Spleen (tissue), 11 donors: ENCODE data around the gene MASP2. TPM values are rescaled to one million over a fixed set of nuclear protein-coding genes. Genes with fewer than 3 reads are reported as not detected.
"Not testable (repeated sequence)": the region's sequence is repeated elsewhere in the genome, so short reads cannot be mapped to it uniquely, and the experiment has no call there.

Experiments used
- DNase-seq: peaks from one replicate; pipeline ENCODE4 v3.0.0-alpha.2; 2020
- H3K27ac ChIP-seq, 8 donors: fragments of 200-600 bp; sonication (generic) in 7 of 8; 1 replicate in 4 of 8; 2 replicates in 4 of 8; pipeline versions ENCODE4 v1.5.0 to v1.8.0; 2016 to 2021; ENCODE audit warnings: inconsistent platforms in 4 of 8, mild to moderate bottlenecking in 4 of 8, moderate library complexity in 1 of 8
- H3K27me3 ChIP-seq, 7 donors: fragments of 200-600 bp; sonication (generic) in 6 of 7; replicated peaks in 1 of 7; 1 replicate in 4 of 7; 2 replicates in 3 of 7; pipeline versions ENCODE4 v1.5.0 to v1.8.0; 2016 to 2021; ENCODE audit warnings: inconsistent platforms in 3 of 7, mild to moderate bottlenecking in 1 of 7
- H3K36me3 ChIP-seq, 6 donors: fragments of 200-600 bp; sonication (generic) in 5 of 6; 1 replicate in 4 of 6; 2 replicates in 2 of 6; pipeline versions ENCODE4 v1.5.0 to v1.8.0; 2016 to 2021; ENCODE audit warnings: inconsistent platforms in 2 of 6
- H3K4me1 ChIP-seq, 6 donors: fragments of 200-600 bp; sonication (generic) in 5 of 6; 1 replicate in 3 of 6; 2 replicates in 3 of 6; pipeline versions ENCODE4 v1.5.0 to v1.8.0; 2016 to 2021; ENCODE audit warnings: inconsistent platforms in 3 of 6
- H3K4me3 ChIP-seq, 8 donors: fragments of 200-600 bp; sonication (generic) in 7 of 8; 1 replicate in 4 of 8; 2 replicates in 4 of 8; pipeline versions ENCODE4 v1.5.0 to v1.8.0; 2016 to 2021; ENCODE audit warnings: inconsistent platforms in 4 of 8, mild to moderate bottlenecking in 4 of 8, moderate library complexity in 2 of 8
- H3K9me3 ChIP-seq, 8 donors: fragments of 200-600 bp; sonication (generic) in 7 of 8; 1 replicate in 4 of 8; 2 replicates in 4 of 8; pipeline versions ENCODE4 v1.5.0 to v1.8.0; 2016 to 2021; ENCODE audit warnings: inconsistent platforms in 4 of 8
- CTCF ChIP-seq, 11 experiments: fragments of 200-600 bp in 7 of 11; fragments of 450-650 bp in 4 of 11; sonication (generic) in 4 of 11; IDR thresholded peaks in 8 of 11; conservative IDR thresholded peaks in 3 of 11; 1 replicate in 7 of 11; 2 replicates in 4 of 11; pipeline versions ENCODE4 v1.4.0 to v1.8.0; 2016 to 2021; ENCODE audit warnings: antibody characterized with exemption in 11 of 11, inconsistent platforms in 4 of 11, mild to moderate bottlenecking in 1 of 11
- POLR2A ChIP-seq, 3 donors: fragments of 450-650 bp; IDR thresholded peaks; one replicate each; pipeline ENCODE4 v1.5.1; 2017; ENCODE audit warnings: antibody characterized with exemption in 3 of 3, mild to moderate bottlenecking in 1 of 3
- POLR2AphosphoS5 ChIP-seq, 3 donors: sonication (generic); formaldehyde crosslinking; IDR thresholded peaks; one replicate each; pipeline ENCODE4 v1.5.1; 2017; ENCODE audit warnings: antibody characterized with exemption in 3 of 3
- WGBS, 5 donors: extraction: QIAGEN DNeasy Blood & Tissue Kit in 3 of 5; methylation state at CpG; one replicate each; pipeline versions ENCODE4 v1.1.5 to v1.1.7; 2013 to 2018; 5-methylcytosine and 5-hydroxymethylcytosine counted together
- intact Hi-C: fragments of 100-400 bp; cut with DNase I; formaldehyde crosslinking; loops from one replicate; pipeline ENCODE4 v1.15.0; 2023; ENCODE audit warnings: low total_unique reads
- polyA plus RNA-seq, 3 donors: library from polyadenylated mRNA; stranded (reverse); fragments of 200-250 nt; gene quantifications; one replicate each; pipeline ENCODE4 v1.2.1, GENCODE V29; 2013
- total RNA-seq, 7 donors: library from RNA; depleted of rRNA in 3 of 7; stranded (reverse); fragments of >200 nt in 3 of 7; fragmentation: NEBNext Ultra II Directional in 4 of 7; extraction: Animal tissue kit (Norgen Biotek cat#: 25700) in 4 of 7; gene quantifications; one replicate each; pipeline versions ENCODE4 v1.1.0 to v1.2.1, GENCODE V29; 2016 to 2021
- donor health status: healthy with polysubstance abuse.
- donor health status: DM: no; HTN: no; CAD: no; lungs with moderate emphysema.
- donor health status: DM: no; HTN: no; CAD: no.
- donor health status: Bipolar disorder and iron deficiency.
- donor health status: healthy.
- donor health status: DM: no; HTN: no; CAD: no.
- donor health status: DM: yes; HTN: yes; CAD: no.

MASP2 gene
- total and polyA plus RNA-seq, 10 donors: 0.06 TPM; not detected in 9

GRCh38 chr1:11042995-11043874, 3.8 kb downstream of the MASP2 start:
- Histone ChIP-seq H3K4me1 (no peaks in the 10 kb centered on the region), H3K4me3 (no peak overlapping the region), H3K27ac (no peak overlapping the region), H3K9me3 (no peaks in the 10 kb centered on the region), H3K36me3 (no peaks in the 10 kb centered on the region), H3K27me3 (peaks cover 0 to 13% (median 0%) of the 10 kb centered on the region in 7 donors)
- TF ChIP-seq POLR2A (IDR thresholded peaks at IDR 0.05): no peak
- TF ChIP-seq CTCF (IDR thresholded peaks at IDR 0.05 in 8 of 11, conservative IDR thresholded peaks at IDR 0.05 in 3 of 11): no peak
- TF ChIP-seq POLR2AphosphoS5 (IDR thresholded peaks at IDR 0.05): no peak
- intact Hi-C loops: no loop called here
- 71 to 85% (median 79%) methylated on average over 12 to 19 of the region's 19 CpGs for WGBS, 5 donors
- no peak for DNase-seq

DNA sequence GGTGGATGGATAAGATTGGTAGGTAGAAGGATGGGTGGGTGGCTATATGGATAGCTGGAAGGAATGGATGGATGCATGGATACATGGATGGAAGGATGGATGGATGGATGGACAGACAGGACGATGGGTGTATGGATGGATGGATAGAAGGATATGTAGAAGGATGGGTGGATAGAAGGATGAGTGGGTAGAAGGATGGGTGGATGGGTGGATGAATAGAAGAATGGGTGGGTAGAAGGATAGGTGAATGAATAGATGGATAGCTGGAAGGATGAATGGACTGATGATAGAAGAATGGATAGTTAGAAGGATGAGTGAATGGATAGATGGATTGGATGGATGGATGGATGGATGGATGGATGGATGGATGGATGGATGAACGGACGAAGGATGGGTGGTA, 5.0 kb downstream of the MASP2 start:
- Histone ChIP-seq H3K9me3 (no peaks in the 10 kb centered on the region), H3K36me3 (no peaks in the 10 kb centered on the region), H3K27ac (no peak overlapping the region), H3K4me3 (no peak overlapping the region), H3K27me3 (peaks cover 0 to 18% (median 0%) of the 10 kb centered on the region in 7 donors), H3K4me1 (peaks cover 0 to 8% (median 0%) of the 10 kb centered on the region in 6 donors)
- no peak for DNase-seq
- WGBS, 5 donors: 76 to 88% (median 81%) methylated on average over 3 of the region's 3 CpGs
- intact Hi-C loops: no loop called here
- TF ChIP-seq POLR2AphosphoS5 (IDR thresholded peaks at IDR 0.05): no peak
- TF ChIP-seq POLR2A (IDR thresholded peaks at IDR 0.05): no peak
- no peak for TF ChIP-seq CTCF (IDR thresholded peaks at IDR 0.05 in 8 of 11, conservative IDR thresholded peaks at IDR 0.05 in 3 of 11)

DNA sequence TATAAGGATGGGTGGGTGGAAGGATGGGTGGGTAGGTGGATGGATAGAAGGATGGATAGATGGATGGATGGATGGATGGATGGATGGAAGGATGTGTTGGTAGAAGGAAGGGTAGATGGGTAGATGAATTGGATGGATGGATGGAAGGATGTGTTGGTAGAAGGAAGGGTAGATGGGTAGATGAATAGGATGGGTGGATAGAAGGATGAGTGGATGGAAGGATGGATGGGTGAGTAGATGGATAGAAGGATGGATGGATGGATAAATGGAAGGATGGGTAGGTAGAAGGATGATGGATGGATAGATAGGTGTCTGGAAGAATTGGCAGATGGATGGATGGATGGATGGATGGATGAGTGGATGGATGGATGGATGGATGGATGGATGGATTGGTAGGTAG, 6.0 kb downstream of the MASP2 start:
- Histone ChIP-seq H3K4me3 (no peak overlapping the region), H3K27ac (no peak overlapping the region), H3K36me3 (no peaks in the 10 kb centered on the region), H3K27me3 (peaks cover 0 to 18% (median 0%) of the 10 kb centered on the region in 7 donors), H3K9me3 (no peaks in the 10 kb centered on the region), H3K4me1 (peaks cover 0 to 8% (median 0%) of the 10 kb centered on the region in 6 donors)
- no peak for DNase-seq
- no peak for TF ChIP-seq POLR2AphosphoS5 (IDR thresholded peaks at IDR 0.05)
- no peak for TF ChIP-seq POLR2A (IDR thresholded peaks at IDR 0.05)
- TF ChIP-seq CTCF (IDR thresholded peaks at IDR 0.05 in 8 of 11, conservative IDR thresholded peaks at IDR 0.05 in 3 of 11): no peak
- intact Hi-C loops: no loop called here

DNA sequence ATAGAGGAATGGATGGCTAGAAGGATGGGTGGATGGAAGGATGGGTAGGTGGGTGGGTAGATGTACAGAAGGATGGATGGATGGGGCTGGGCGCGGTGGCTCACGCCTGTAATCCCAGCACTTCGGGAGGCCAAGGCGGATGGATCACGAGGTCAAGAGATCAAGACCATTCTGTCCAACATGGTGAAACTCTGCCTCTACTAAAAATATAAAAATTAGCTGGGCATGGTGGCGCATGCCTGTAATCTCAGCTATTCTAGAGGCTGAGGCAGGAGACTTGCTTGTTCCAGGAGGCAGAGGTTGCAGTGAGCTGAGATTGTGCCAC, 7.0 kb downstream of the MASP2 start:
- H3K9me3 ChIP-seq, intact Hi-C loops, H3K36me3 ChIP-seq, H3K27ac ChIP-seq, H3K4me1 ChIP-seq, DNase-seq, H3K4me3 ChIP-seq: not testable (repeated sequence)
- peaks cover 0 to 18% (median 0%) of the 10 kb centered on the region in 7 donors for H3K27me3 ChIP-seq
- 87 to 92% (median 90%) methylated on average over 7 of the region's 7 CpGs for WGBS, 5 donors
